Smooth muscle cell (in vitro differentiated cells): ENCODE measurements around the gene FAM20A. TPM values are rescaled to one million over a fixed set of nuclear protein-coding genes. Genes with fewer than 3 reads are reported as not detected.
"Not testable (repeated sequence)": the region's sequence is repeated elsewhere in the genome, so short reads cannot be mapped to it uniquely, and the experiment has no call there.

ENCODE experiments used
- DNase-seq: peaks from one replicate; lab custom pipeline; 2025; ENCODE audit not compliant: unreplicated experiment; lab: John Stamatoyannopoulos, UW
- H2AFZ ChIP-seq: fragments of 200-600 bp; sonication (generic); 2 replicates; pipeline ENCODE4 v1.6.0; 2016; ENCODE audit warnings: antibody characterized with exemption, low read depth, mild to moderate bottlenecking
- H3F3A ChIP-seq: fragments of 200-600 bp; sonication (generic); 2 replicates; pipeline ENCODE4 v1.6.0; 2017; ENCODE audit warnings: antibody characterized with exemption, low read depth
- H3K27ac ChIP-seq: fragments of 200-600 bp; sonication (generic); 2 replicates; pipeline ENCODE4 v1.5.1; 2016; ENCODE audit warnings: low read depth, mild to moderate bottlenecking
- H3K27me3 ChIP-seq: fragments of 200-600 bp; sonication (generic); 2 replicates; pipeline ENCODE4 v1.6.1; 2016; ENCODE audit warnings: low read depth, mild to moderate bottlenecking
- H3K36me3 ChIP-seq: fragments of 200-600 bp; sonication (generic); 2 replicates; pipeline ENCODE4 v1.5.1; 2016; ENCODE audit warnings: low read depth
- H3K4me1 ChIP-seq: fragments of 200-600 bp; sonication (generic); 2 replicates; pipeline ENCODE4 v1.5.1; 2016; ENCODE audit warnings: low read depth
- H3K4me2 ChIP-seq: fragments of 200-600 bp; sonication (generic); 2 replicates; pipeline ENCODE4 v1.6.0; 2016; ENCODE audit warnings: mild to moderate bottlenecking
- H3K4me3 ChIP-seq: fragments of 200-600 bp; sonication (generic); 2 replicates; pipeline ENCODE4 v1.5.1; 2016; ENCODE audit warnings: mild to moderate bottlenecking
- H3K79me2 ChIP-seq: fragments of 200-600 bp; sonication (generic); 2 replicates; pipeline ENCODE4 v1.6.0; 2016; ENCODE audit warnings: low read depth, mild to moderate bottlenecking
- H3K9ac ChIP-seq: fragments of 200-600 bp; sonication (generic); 2 replicates; pipeline ENCODE4 v1.6.0; 2016; ENCODE audit warnings: low read depth
- H3K9me3 ChIP-seq: fragments of 200-600 bp; sonication (generic); replicated peaks from 2 replicates; pipeline ENCODE4 v1.5.1; 2016; ENCODE audit warnings: low read depth
- H4K20me1 ChIP-seq: fragments of 200-600 bp; sonication (generic); 2 replicates; pipeline ENCODE4 v1.6.0; 2016; ENCODE audit warnings: low read depth
- CTCF ChIP-seq: fragments of 200-600 bp; sonication (generic); IDR thresholded peaks from 2 replicates; pipeline ENCODE4 v1.5.1; 2017; ENCODE audit warnings: borderline replicate concordance, mild to moderate bottlenecking, antibody characterized with exemption; ENCODE audit not compliant: insufficient read depth, poor library complexity, severe bottlenecking
- WGBS: methylation state at CpG from one replicate; pipeline ENCODE4 v1.1.7; 2016; ENCODE audit warnings: low lambda C conversion rate; 5-methylcytosine and 5-hydroxymethylcytosine counted together
- polyA plus RNA-seq: library from polyadenylated mRNA; unstranded; fragments of >200 nt; fragmentation: Nextera tagmentation; extraction: Ambion mirVana; gene quantifications from 2 replicates; pipeline ENCODE4 v1.2.1, GENCODE V29; 2016
- total RNA-seq: library from RNA; depleted of rRNA; stranded (reverse); fragments of >200 nt; gene quantifications from 2 replicates; pipeline ENCODE4 v1.2.3, GENCODE V29; 2014

Gene FAM20A
- total and polyA plus RNA-seq, 2 experiments from 2014 or later, result 4.6 to 10.8 TPM

- Histone ChIP-seq H3K4me3 (no peak overlapping the region), H3K4me1 (no peaks in the 10 kb centered on the region), H3K36me3 (no peaks in the 10 kb centered on the region), H3K27me3 (no peaks in the 10 kb centered on the region), H3K9ac (no peak overlapping the region), H3F3A (no peaks in the 10 kb centered on the region), H3K27ac (no peak overlapping the region), H3K9me3 (no peaks in the 10 kb centered on the region), H3K4me2 (no peak overlapping the region), H2AFZ (no peak overlapping the region), H4K20me1 (no peaks in the 10 kb centered on the region), H3K79me2 (no peaks in the 10 kb centered on the region)
- no peak for DNase-seq
- no peak for TF ChIP-seq CTCF
- WGBS, result 92% methylated on average over 7 of the region's 7 CpGs
Observed at GRCh38 chr17:68498479-68499326, 102.5 kb downstream of the FAM20A start.

DNA sequence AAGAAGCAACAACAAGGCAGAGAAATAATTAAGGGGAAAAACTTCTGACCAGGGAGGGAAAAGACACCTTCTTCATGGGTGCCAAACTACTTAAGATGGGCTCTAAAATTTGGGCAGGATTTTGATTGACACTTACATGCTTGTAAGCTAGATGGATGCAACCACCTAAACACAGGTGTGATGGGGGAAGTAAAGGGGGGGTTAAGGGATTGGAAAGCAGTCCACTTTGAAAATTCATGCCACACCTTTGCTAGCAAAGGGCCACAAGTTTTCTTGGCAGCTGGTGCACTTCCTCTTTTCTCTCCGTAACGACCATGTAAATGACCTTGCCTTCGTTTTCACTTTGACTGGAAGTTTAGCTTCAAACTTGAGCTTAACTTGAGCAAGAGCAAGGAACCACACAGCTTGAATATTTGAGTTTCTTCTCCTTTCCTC, 103.3 kb downstream of the FAM20A start:
- H3K79me2 ChIP-seq, result no peaks in the 10 kb centered on the region
- no peak for DNase-seq
- no peak for TF ChIP-seq CTCF
- H3K36me3 ChIP-seq, result no peaks in the 10 kb centered on the region
- H2AFZ ChIP-seq, result no peak overlapping the region
- no peak overlapping the region for H3K27ac ChIP-seq
- H3K9ac ChIP-seq, result no peak overlapping the region
- H3K4me3 ChIP-seq, result no peak overlapping the region
- WGBS, result 73% methylated on average over 3 of the region's 3 CpGs
- H4K20me1 ChIP-seq, result no peaks in the 10 kb centered on the region
- no peak overlapping the region for H3K4me2 ChIP-seq
- H3K9me3 ChIP-seq, result no peaks in the 10 kb centered on the region
- no peaks in the 10 kb centered on the region for H3K27me3 ChIP-seq
- H3F3A ChIP-seq, result no peaks in the 10 kb centered on the region
- H3K4me1 ChIP-seq, result no peaks in the 10 kb centered on the region

- Histone ChIP-seq H3K36me3 (no peaks in the 10 kb centered on the region), H3K4me1 (no peaks in the 10 kb centered on the region), H2AFZ (no peak overlapping the region), H3K27ac (no peak overlapping the region), H3K9me3 (no peaks in the 10 kb centered on the region), H3K9ac (no peak overlapping the region), H3K4me2 (no peak overlapping the region), H3K4me3 (no peak overlapping the region), H4K20me1 (no peaks in the 10 kb centered on the region), H3K27me3 (no peaks in the 10 kb centered on the region), H3K79me2 (no peaks in the 10 kb centered on the region), H3F3A (no peaks in the 10 kb centered on the region)
- no peak for TF ChIP-seq CTCF
- 100% methylated on average over 4 of the region's 4 CpGs for WGBS
- no peak for DNase-seq
Observed at GRCh38 chr17:68495081-68495480, 106.1 kb downstream of the FAM20A start.

DNA sequence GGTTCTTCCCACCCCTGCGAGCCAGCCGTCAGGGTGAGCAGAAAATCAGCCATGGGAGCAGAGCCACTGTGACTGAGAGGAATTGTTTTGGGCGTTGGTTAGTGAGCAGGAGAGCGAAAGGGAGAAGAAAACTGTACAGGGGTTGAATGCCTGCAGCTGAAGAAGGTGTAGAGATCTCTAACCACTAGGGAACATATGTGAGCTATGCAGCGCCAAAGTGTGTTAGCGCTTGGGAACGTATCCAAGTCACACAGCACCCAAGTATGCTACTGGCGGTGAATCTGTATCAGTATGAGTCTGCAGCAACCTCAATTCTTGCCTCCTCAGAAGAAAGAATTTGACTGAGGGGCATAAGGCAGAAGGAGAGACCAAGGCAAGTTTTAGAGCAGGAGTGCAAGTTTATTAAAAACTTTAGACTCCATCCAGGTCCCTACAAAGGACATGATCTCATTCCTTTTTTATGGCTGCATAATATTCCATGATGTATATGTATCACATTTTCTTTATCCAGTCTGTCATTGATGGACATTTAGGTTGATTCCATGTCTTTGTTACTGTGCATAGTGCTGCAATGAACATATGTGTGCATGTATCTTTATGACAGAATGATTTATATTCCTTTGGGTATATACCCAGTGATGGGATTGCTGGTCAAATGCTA, 108.6 kb downstream of the FAM20A start:
- not testable (repeated sequence) for H3F3A ChIP-seq, DNase-seq, H4K20me1 ChIP-seq, H3K9ac ChIP-seq, H3K4me1 ChIP-seq, H3K9me3 ChIP-seq, H3K4me2 ChIP-seq, H3K36me3 ChIP-seq, H3K27me3 ChIP-seq, H3K27ac ChIP-seq, H3K79me2 ChIP-seq, H3K4me3 ChIP-seq, H2AFZ ChIP-seq
- WGBS, result 97% methylated on average over 8 of the region's 8 CpGs
